Upper lobe of left lung (tissue), 6 donors: ENCODE measurements around the gene ATXN7. TPM values are rescaled to one million over a fixed set of nuclear protein-coding genes. Genes with fewer than 3 reads are reported as not detected.

Experiments used
- ATAC-seq, 2 donors: fragments of 200-7000 bp; cut with Tn5 transposase; one replicate each; pipeline ENCODE4 v1.9.1; 2022; ENCODE audit warnings: mild to moderate bottlenecking in 2 of 2, moderate library complexity in 2 of 2; ENCODE audit not compliant: low FRiP score in 2 of 2
- DNase-seq, 2 donors: peaks; one replicate each; pipeline ENCODE4 v3.0.0-alpha.2; 2019 to 2020
- H3K27ac ChIP-seq, 4 donors: fragments of 200-600 bp; sonication (generic); one replicate each; pipeline ENCODE4 v1.5.1; 2016 to 2019
- H3K27me3 ChIP-seq, 4 donors: fragments of 200-600 bp; sonication (generic); one replicate each; pipeline ENCODE4 v1.5.1; 2017 to 2019
- H3K36me3 ChIP-seq, 4 donors: fragments of 200-600 bp; sonication (generic); one replicate each; pipeline ENCODE4 v1.5.1; 2016 to 2019
- H3K4me1 ChIP-seq, 4 donors: fragments of 200-600 bp; sonication (generic); one replicate each; pipeline ENCODE4 v1.5.1; 2018 to 2019
- H3K4me3 ChIP-seq, 4 donors: fragments of 200-600 bp; sonication (generic); one replicate each; pipeline ENCODE4 v1.5.1; 2017 to 2019; ENCODE audit warnings: mild to moderate bottlenecking in 2 of 4, moderate library complexity in 1 of 4
- H3K9me3 ChIP-seq, 4 donors: fragments of 200-600 bp; sonication (generic); one replicate each; pipeline ENCODE4 v1.5.1; 2018 to 2019
- CTCF ChIP-seq, 6 experiments: fragments of 450-650 bp in 4 of 6; fragments of 200-600 bp in 2 of 6; sonication (generic) in 2 of 6; IDR thresholded peaks; one replicate each; pipeline ENCODE4 v1.5.1; 2016 to 2019; ENCODE audit warnings: antibody characterized with exemption in 6 of 6
- EP300 ChIP-seq, 4 donors: sonication (generic); formaldehyde crosslinking; IDR thresholded peaks; one replicate each; pipeline ENCODE4 v1.5.1; 2017; ENCODE audit warnings: antibody characterized with exemption in 4 of 4, control low read depth in 2 of 4
- POLR2A ChIP-seq, 4 donors: fragments of 450-650 bp; IDR thresholded peaks; one replicate each; pipeline ENCODE4 v1.5.1; 2016 to 2017; ENCODE audit warnings: antibody characterized with exemption in 4 of 4, mild to moderate bottlenecking in 2 of 4
- POLR2AphosphoS5 ChIP-seq, 2 donors: sonication (generic); formaldehyde crosslinking; IDR thresholded peaks; one replicate each; pipeline ENCODE4 v1.5.1; 2017; ENCODE audit warnings: antibody characterized with exemption in 2 of 2
- WGBS, 2 donors: methylation state at CpG; one replicate each; pipeline ENCODE4 v1.1.5; 2017 to 2018; 5-methylcytosine and 5-hydroxymethylcytosine counted together
- total RNA-seq, 6 donors: library from RNA; depleted of rRNA in 4 of 6; stranded (reverse); fragments of >200 nt in 4 of 6; gene quantifications; one replicate each; pipeline versions ENCODE4 v1.1.0 to v1.2.1, GENCODE V29; 2016 to 2021
- donor health status: DM: no; HTN: no; CAD: no; lungs with moderate emphysema.
- donor health status: DM: no; HTN: yes; CAD: no; lungs with severe emphysema.

ATXN7 gene
- total RNA-seq, 6 donors from 2014 or later, result 29.5 to 83.8 (median 42.3) TPM

- no peak for TF ChIP-seq POLR2AphosphoS5 (IDR thresholded peaks at IDR 0.05)
- no peak for TF ChIP-seq EP300 (IDR thresholded peaks at IDR 0.05)
- no peak for TF ChIP-seq CTCF (IDR thresholded peaks at IDR 0.05)
- TF ChIP-seq POLR2A (IDR thresholded peaks at IDR 0.05), result no peak
- DNase-seq, result no peak
- no peaks in the 10 kb centered on the region for H3K9me3 ChIP-seq
- H3K27me3 ChIP-seq, result no peaks in the 10 kb centered on the region
- WGBS, 2 donors, result 60 to 78% methylated on average over 6 of the region's 6 CpGs
- H3K4me1 ChIP-seq, result peaks cover 45 to 79% (median 55%) of the 10 kb centered on the region in 4 donors
- peak overlapping the region; percentile 36 to 76 (median 54) for H3K27ac ChIP-seq
- peak in 1 of 2 donors; percentile 69 for ATAC-seq
- H3K36me3 ChIP-seq, result peaks cover 0 to 3% (median 0%) of the 10 kb centered on the region in 4 donors
- no peak overlapping the region for H3K4me3 ChIP-seq
Observed at GRCh38 chr3:63934041-63934866, 70.6 kb downstream of the ATXN7 start.

- Histone ChIP-seq H3K9me3 (no peaks in the 10 kb centered on the region), H3K4me3 (no peak overlapping the region), H3K36me3 (no peaks in the 10 kb centered on the region), H3K27me3 (no peaks in the 10 kb centered on the region), H3K4me1 (peaks cover 49 to 81% (median 55%) of the 10 kb centered on the region in 4 donors), H3K27ac (peak overlapping the region in 3 of 4 donors; percentile 5 to 60 (median 18))
- DNase-seq (no peak), ATAC-seq (no peak)
- TF ChIP-seq EP300 (IDR thresholded peaks at IDR 0.05) (no peak), CTCF (IDR thresholded peaks at IDR 0.05) (no peak), POLR2A (IDR thresholded peaks at IDR 0.05) (no peak), POLR2AphosphoS5 (IDR thresholded peaks at IDR 0.05) (no peak)
- WGBS, 2 donors, result 55 to 63% methylated on average over 4 of the region's 4 CpGs
Observed at GRCh38 chr3:63936925-63937324, 73.3 kb downstream of the ATXN7 start.

GRCh38 chr3:63937661-63938651, 74.3 kb downstream of the ATXN7 start:
- 38 to 58% methylated on average over 6 of the region's 6 CpGs for WGBS, 2 donors
- TF ChIP-seq POLR2A (IDR thresholded peaks at IDR 0.05) (peak in 1 of 4 donors; percentile 21), POLR2AphosphoS5 (IDR thresholded peaks at IDR 0.05) (peak; percentile 55 to 76), EP300 (IDR thresholded peaks at IDR 0.05) (peak in 1 of 4 donors; percentile 19), CTCF (IDR thresholded peaks at IDR 0.05) (peak in 1 of 6 experiments; percentile 7)
- Histone ChIP-seq H3K36me3 (no peaks in the 10 kb centered on the region), H3K4me3 (no peak overlapping the region), H3K9me3 (no peaks in the 10 kb centered on the region), H3K27ac (peak overlapping the region in 3 of 4 donors; percentile 5 to 60 (median 18)), H3K4me1 (peaks cover 43 to 73% (median 46%) of the 10 kb centered on the region in 4 donors), H3K27me3 (no peaks in the 10 kb centered on the region)
- DNase-seq (peak in 1 of 2 donors; percentile 79), ATAC-seq (peak; percentile 69 to 85)

- ATAC-seq, result no peak
- Histone ChIP-seq H3K27me3 (no peaks in the 10 kb centered on the region), H3K4me1 (peaks cover 31 to 62% (median 35%) of the 10 kb centered on the region in 4 donors), H3K9me3 (no peaks in the 10 kb centered on the region), H3K36me3 (peaks cover 0 to 2% (median 0%) of the 10 kb centered on the region in 4 donors), H3K27ac (no peak overlapping the region), H3K4me3 (no peak overlapping the region)
- 54 to 76% methylated on average over 4 of the region's 4 CpGs for WGBS, 2 donors
- no peak for DNase-seq
- TF ChIP-seq EP300 (IDR thresholded peaks at IDR 0.05), result no peak
- TF ChIP-seq POLR2A (IDR thresholded peaks at IDR 0.05), result no peak
- no peak for TF ChIP-seq CTCF (IDR thresholded peaks at IDR 0.05)
- no peak for TF ChIP-seq POLR2AphosphoS5 (IDR thresholded peaks at IDR 0.05)
Observed at GRCh38 chr3:63940389-63940757, 76.7 kb downstream of the ATXN7 start.
